Measurements from ENCODE around the gene LILRB2.

DNA sequence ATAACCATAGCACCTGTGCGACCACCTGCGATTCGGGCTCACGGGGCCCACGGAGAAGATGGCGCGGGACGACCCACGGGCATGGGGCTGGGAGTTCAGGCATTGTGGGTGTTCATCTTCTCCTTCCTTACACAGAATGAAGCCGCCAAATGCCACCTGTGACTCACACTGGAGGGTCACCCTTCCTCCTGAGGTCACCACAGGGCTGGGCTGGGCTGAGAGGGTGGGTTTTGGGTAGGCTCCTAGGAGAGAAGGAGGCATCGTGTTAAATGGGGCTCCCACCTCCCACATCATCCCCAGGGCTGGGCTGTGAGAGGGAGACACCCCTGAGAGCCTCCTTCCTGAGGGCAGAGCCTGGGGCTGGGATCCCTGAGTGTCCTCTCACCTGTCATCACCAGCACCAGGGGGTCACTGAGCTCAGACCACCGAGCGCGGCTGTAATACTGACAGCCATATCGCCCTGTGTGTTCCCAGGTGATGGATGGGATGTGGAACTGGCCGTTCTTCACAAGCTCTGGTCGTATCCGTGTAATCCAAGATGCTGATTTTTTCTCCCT is 1.4 kb downstream of the LILRB2 start:
- TF ChIP-seq HCFC1 (IDR thresholded peaks at IDR 0.05; ENCODE audit: low read depth, low read length), result no peak
- no peak for TF ChIP-seq NRF1 (conservative IDR thresholded peaks at IDR 0.05 in 1 of 2, IDR thresholded peaks at IDR 0.05 in 1 of 2)
- TF ChIP-seq SP2 (IDR thresholded peaks at IDR 0.05; ENCODE audit: extremely low read depth, low read depth, low read length, poor library complexity, severe bottlenecking), result no peak
- TF ChIP-seq ZBTB9 (CRISPR knock-in tag; IDR thresholded peaks at IDR 0.05), result no peak
- no peak for TF ChIP-seq HDAC1 (IDR thresholded peaks at IDR 0.05)
- TF ChIP-seq, protein P1, sequence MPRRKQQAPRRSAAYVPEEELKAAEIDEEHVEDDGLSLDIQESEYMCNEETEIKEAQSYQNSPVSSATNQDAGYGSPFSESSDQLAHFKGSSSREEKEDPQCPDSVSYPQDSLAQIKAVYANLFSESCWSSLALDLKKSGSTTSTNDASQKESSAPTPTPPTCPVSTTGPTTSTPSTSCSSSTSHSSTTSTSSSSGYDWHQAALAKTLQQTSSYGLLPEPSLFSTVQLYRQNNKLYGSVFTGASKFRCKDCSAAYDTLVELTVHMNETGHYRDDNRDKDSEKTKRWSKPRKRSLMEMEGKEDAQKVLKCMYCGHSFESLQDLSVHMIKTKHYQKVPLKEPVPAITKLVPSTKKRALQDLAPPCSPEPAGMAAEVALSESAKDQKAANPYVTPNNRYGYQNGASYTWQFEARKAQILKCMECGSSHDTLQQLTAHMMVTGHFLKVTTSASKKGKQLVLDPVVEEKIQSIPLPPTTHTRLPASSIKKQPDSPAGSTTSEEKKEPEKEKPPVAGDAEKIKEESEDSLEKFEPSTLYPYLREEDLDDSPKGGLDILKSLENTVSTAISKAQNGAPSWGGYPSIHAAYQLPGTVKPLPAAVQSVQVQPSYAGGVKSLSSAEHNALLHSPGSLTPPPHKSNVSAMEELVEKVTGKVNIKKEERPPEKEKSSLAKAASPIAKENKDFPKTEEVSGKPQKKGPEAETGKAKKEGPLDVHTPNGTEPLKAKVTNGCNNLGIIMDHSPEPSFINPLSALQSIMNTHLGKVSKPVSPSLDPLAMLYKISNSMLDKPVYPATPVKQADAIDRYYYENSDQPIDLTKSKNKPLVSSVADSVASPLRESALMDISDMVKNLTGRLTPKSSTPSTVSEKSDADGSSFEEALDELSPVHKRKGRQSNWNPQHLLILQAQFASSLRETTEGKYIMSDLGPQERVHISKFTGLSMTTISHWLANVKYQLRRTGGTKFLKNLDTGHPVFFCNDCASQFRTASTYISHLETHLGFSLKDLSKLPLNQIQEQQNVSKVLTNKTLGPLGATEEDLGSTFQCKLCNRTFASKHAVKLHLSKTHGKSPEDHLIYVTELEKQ (CRISPR knock-in tag; IDR thresholded peaks at IDR 0.05), result no peak
- TF ChIP-seq, protein P2, sequence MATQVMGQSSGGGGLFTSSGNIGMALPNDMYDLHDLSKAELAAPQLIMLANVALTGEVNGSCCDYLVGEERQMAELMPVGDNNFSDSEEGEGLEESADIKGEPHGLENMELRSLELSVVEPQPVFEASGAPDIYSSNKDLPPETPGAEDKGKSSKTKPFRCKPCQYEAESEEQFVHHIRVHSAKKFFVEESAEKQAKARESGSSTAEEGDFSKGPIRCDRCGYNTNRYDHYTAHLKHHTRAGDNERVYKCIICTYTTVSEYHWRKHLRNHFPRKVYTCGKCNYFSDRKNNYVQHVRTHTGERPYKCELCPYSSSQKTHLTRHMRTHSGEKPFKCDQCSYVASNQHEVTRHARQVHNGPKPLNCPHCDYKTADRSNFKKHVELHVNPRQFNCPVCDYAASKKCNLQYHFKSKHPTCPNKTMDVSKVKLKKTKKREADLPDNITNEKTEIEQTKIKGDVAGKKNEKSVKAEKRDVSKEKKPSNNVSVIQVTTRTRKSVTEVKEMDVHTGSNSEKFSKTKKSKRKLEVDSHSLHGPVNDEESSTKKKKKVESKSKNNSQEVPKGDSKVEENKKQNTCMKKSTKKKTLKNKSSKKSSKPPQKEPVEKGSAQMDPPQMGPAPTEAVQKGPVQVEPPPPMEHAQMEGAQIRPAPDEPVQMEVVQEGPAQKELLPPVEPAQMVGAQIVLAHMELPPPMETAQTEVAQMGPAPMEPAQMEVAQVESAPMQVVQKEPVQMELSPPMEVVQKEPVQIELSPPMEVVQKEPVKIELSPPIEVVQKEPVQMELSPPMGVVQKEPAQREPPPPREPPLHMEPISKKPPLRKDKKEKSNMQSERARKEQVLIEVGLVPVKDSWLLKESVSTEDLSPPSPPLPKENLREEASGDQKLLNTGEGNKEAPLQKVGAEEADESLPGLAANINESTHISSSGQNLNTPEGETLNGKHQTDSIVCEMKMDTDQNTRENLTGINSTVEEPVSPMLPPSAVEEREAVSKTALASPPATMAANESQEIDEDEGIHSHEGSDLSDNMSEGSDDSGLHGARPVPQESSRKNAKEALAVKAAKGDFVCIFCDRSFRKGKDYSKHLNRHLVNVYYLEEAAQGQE (IDR thresholded peaks at IDR 0.05; ENCODE audit: borderline replicate concordance), result no peak
- TF ChIP-seq, protein P2 (CRISPR knock-in tag; IDR thresholded peaks at IDR 0.05; ENCODE audit: low read depth), result no peak
